GM12878 (cell line): ENCODE data around the gene THAP7. TPM values are rescaled to one million over a fixed set of nuclear protein-coding genes. Genes with fewer than 3 reads are reported as not detected.

Source experiments
- ATAC-seq: fragments of 200-7000 bp; cut with Tn5 transposase; 3 replicates; pipeline ENCODE4 v1.9.1; 2020; ENCODE audit warnings: mild to moderate bottlenecking, moderate library complexity
- BruUV-seq: library from RNA; stranded (reverse); fragments of 400-500 nt; replicated peaks from 2 replicates; lab custom pipeline; 2021; lab: Mats Ljungman, UMichigan
- CTCF ChIA-PET: fragments of 300-600 bp; sonication (Branson Sonifier 250); formaldehyde crosslinking; extraction: SDS; loops from one replicate; lab custom pipeline; 2021; ENCODE audit warnings: inconsistent platforms; lab: Yijun Ruan, JAX
- POLR2A ChIA-PET: fragments of 350-600 bp; formaldehyde crosslinking; extraction: SDS; loops from one replicate; lab custom pipeline; 2021; ENCODE audit warnings: inconsistent platforms; lab: Charles Lee
- RAD21 ChIA-PET: fragments of 300-600 bp; sonication (Branson Sonifier 250); formaldehyde crosslinking; loops from one replicate; lab custom pipeline; 2023; ENCODE audit warnings: antibody characterized with exemption; ENCODE audit not compliant: unreplicated experiment; lab: Charles Lee
- SMC1A ChIA-PET: fragments of 300-600 bp; sonication (Branson Sonifier 250); formaldehyde crosslinking; loops from one replicate; lab custom pipeline; 2023; ENCODE audit not compliant: unreplicated experiment, uncharacterized antibody; lab: Charles Lee
- DNase-seq: peaks from one replicate; pipeline ENCODE4 v3.0.0-alpha.2; 2011; ENCODE audit warnings: low read depth, low spot score
- FAIRE-seq: peaks from 3 replicates; lab custom pipeline; 2011; peaks lifted over from hg19 to GRCh38; lab: Jason Lieb, UNC
- H2AFZ ChIP-seq: 2 replicates; pipeline ENCODE4 v1.6.0; 2011; ENCODE audit warnings: low read depth, low read length, control low read depth; ENCODE audit not compliant: control insufficient read depth
- H3K27ac ChIP-seq: 2 replicates; pipeline ENCODE4 v1.5.1; 2011; ENCODE audit warnings: control low read depth; ENCODE audit not compliant: control insufficient read depth, insufficient read depth
- H3K27me3 ChIP-seq, 2 experiments: replicated peaks in 1 of 2; 2 replicates each; pipeline versions ENCODE4 v1.6.0 to v1.6.1; 2011; ENCODE audit warnings: low read length in 1 of 2; ENCODE audit not compliant: control insufficient read depth in 2 of 2, insufficient read depth in 2 of 2
- H3K36me3 ChIP-seq, 2 experiments: 2 replicates each; pipeline ENCODE4 v1.5.1; 2011; ENCODE audit warnings: low read length in 1 of 2; ENCODE audit not compliant: control insufficient read depth in 2 of 2, insufficient read depth in 2 of 2
- H3K4me1 ChIP-seq: 2 replicates; pipeline ENCODE4 v1.6.1; 2011; ENCODE audit warnings: mild to moderate bottlenecking, low read length, moderate library complexity, mixed read lengths; ENCODE audit not compliant: control insufficient read depth, insufficient read depth
- H3K4me2 ChIP-seq: 2 replicates; pipeline ENCODE4 v1.6.0; 2011; ENCODE audit warnings: control low read depth; ENCODE audit not compliant: control insufficient read depth, insufficient read depth
- H3K4me3 ChIP-seq: fragments of 200-600 bp; sonication (generic); 2 replicates; pipeline ENCODE4 v1.5.1; 2016
- H3K79me2 ChIP-seq: 2 replicates; pipeline ENCODE4 v1.6.0; 2011; ENCODE audit warnings: low read length; ENCODE audit not compliant: control insufficient read depth, insufficient read depth
- H3K9ac ChIP-seq: 2 replicates; pipeline ENCODE4 v1.8.0; 2011; ENCODE audit warnings: low read length, control low read depth, mixed read lengths; ENCODE audit not compliant: control insufficient read depth, insufficient read depth
- H3K9me3 ChIP-seq: replicated peaks from 3 replicates; pipeline ENCODE4 v1.5.1; 2011; ENCODE audit warnings: mild to moderate bottlenecking, low read length; ENCODE audit not compliant: control insufficient read depth, insufficient read depth
- H4K20me1 ChIP-seq: 2 replicates; pipeline ENCODE4 v1.6.0; 2011; ENCODE audit not compliant: control insufficient read depth, insufficient read depth
- BCL3 ChIP-seq: IDR thresholded peaks from 2 replicates; pipeline ENCODE4 v1.6.1; 2011; ENCODE audit warnings: borderline replicate concordance, low read depth, mild to moderate bottlenecking, moderate library complexity, low read length; ENCODE audit not compliant: insufficient read depth, poor library complexity, severe bottlenecking
- JUNB ChIP-seq: IDR thresholded peaks from 2 replicates; pipeline ENCODE4 v1.6.1; 2016; ENCODE audit warnings: antibody characterized with exemption, mild to moderate bottlenecking
- NRF1 ChIP-seq: conservative IDR thresholded peaks from 2 replicates; pipeline ENCODE4 v1.6.1; 2011; ENCODE audit warnings: mild to moderate bottlenecking, low read depth, low read length, improper control_type of control experiment
- PML ChIP-seq: IDR thresholded peaks from 2 replicates; pipeline ENCODE4 v1.6.1; 2012; ENCODE audit warnings: low read length, inconsistent platforms
- RAD21 ChIP-seq: IDR thresholded peaks from 2 replicates; pipeline ENCODE4 v1.6.1; 2011; ENCODE audit warnings: mild to moderate bottlenecking, low read depth, low read length, moderate library complexity; ENCODE audit not compliant: insufficient read depth
- RELA ChIP-seq: fragments of 450-650 bp; IDR thresholded peaks from 2 replicates; pipeline ENCODE4 v1.8.0; 2014; ENCODE audit warnings: borderline replicate concordance; ENCODE audit not compliant: partially characterized antibody
- WGBS: methylation state at CpG from one replicate; pipeline ENCODE4 v1.1.6; 2016; ENCODE audit warnings: low lambda C conversion rate; ENCODE audit not compliant: insufficient replicate concordance, insufficient coverage; ENCODE audit errors: missing lambda C conversion rate; 5-methylcytosine and 5-hydroxymethylcytosine counted together
- in situ Hi-C: fragments of 300-500 bp; cut with MboI; formaldehyde crosslinking; loops from 9 replicates; pipeline ENCODE4 v1.14.3; 2018; ENCODE audit warnings: mixed read lengths
- intact Hi-C: fragments of 100-400 bp; cut with micrococcal nuclease; formaldehyde crosslinking; loops from one replicate; pipeline ENCODE4 v1.14.2; 2022; ENCODE audit not compliant: unreplicated experiment
- polyA plus RNA-seq, 11 experiments: library from polyadenylated mRNA; depleted of rRNA in 4 of 11; unstranded in 6 of 11; stranded (reverse) in 5 of 11; fragments of >200 nt; fragmentation: Nextera tagmentation in 4 of 11; fragmentation: Illumina TruSeq in 1 of 11; extraction: Ambion mirVana in 4 of 11; extraction: Trizol in 1 of 11; gene quantifications; 1 replicate in 1 of 11; 2 replicates in 10 of 11; pipeline versions ENCODE4 v1.2.1 to v1.2.3, GENCODE V29; 2011 to 2016; ENCODE audit warnings: inconsistent platforms in 2 of 11, missing spikeins in 2 of 11, low read depth in 1 of 11
- total RNA-seq, 4 experiments: library from RNA; depleted of rRNA in 3 of 4; stranded (reverse); fragments of >200 nt in 3 of 4; fragmentation: Illumina TruSeq in 1 of 4; extraction: Trizol in 1 of 4; gene quantifications; 2 replicates each; pipeline versions ENCODE4 v1.2.1 to v1.2.3, GENCODE V29; 2013 to 2021
- TF ChIP-seq, protein P1 (sequence below): fragments of 450-650 bp; IDR thresholded peaks from 2 replicates; pipeline ENCODE4 v1.6.1; 2016; ENCODE audit warnings: mild to moderate bottlenecking

The THAP7 gene
- total and polyA plus RNA-seq, 10 of the 15 experiments (the other 5 are each of a cell fraction or from before 2014, with no cell fraction given) = 0.66 to 58.3 (median 26.3) TPM

DNA sequence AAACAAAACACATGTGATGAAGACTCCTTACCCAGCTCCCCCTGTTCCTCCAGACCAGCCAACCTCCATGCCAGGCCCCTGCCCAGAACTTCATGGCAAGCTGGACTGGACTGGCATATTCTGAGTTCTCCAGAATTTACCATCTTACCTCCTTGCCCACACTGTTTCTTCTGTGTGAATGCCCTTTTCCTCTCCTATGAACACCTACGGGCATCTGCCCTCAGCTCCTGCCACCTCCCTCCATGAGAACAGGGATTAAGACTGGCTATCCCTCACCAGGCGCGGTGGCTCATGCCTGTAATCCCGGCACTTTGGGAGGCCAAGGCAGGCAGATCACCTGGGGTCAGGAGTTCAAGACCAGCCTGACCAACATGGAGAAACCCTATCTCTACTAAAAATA lies 41.3 kb downstream of the THAP7 start (continued):
- TF ChIP-seq RELA = no peak
- no peak for TF ChIP-seq RAD21
- no peak for TF ChIP-seq JUNB
- TF ChIP-seq, protein P1, sequence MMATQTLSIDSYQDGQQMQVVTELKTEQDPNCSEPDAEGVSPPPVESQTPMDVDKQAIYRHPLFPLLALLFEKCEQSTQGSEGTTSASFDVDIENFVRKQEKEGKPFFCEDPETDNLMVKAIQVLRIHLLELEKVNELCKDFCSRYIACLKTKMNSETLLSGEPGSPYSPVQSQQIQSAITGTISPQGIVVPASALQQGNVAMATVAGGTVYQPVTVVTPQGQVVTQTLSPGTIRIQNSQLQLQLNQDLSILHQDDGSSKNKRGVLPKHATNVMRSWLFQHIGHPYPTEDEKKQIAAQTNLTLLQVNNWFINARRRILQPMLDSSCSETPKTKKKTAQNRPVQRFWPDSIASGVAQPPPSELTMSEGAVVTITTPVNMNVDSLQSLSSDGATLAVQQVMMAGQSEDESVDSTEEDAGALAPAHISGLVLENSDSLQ = no peak
- no peak for TF ChIP-seq PML

DNA sequence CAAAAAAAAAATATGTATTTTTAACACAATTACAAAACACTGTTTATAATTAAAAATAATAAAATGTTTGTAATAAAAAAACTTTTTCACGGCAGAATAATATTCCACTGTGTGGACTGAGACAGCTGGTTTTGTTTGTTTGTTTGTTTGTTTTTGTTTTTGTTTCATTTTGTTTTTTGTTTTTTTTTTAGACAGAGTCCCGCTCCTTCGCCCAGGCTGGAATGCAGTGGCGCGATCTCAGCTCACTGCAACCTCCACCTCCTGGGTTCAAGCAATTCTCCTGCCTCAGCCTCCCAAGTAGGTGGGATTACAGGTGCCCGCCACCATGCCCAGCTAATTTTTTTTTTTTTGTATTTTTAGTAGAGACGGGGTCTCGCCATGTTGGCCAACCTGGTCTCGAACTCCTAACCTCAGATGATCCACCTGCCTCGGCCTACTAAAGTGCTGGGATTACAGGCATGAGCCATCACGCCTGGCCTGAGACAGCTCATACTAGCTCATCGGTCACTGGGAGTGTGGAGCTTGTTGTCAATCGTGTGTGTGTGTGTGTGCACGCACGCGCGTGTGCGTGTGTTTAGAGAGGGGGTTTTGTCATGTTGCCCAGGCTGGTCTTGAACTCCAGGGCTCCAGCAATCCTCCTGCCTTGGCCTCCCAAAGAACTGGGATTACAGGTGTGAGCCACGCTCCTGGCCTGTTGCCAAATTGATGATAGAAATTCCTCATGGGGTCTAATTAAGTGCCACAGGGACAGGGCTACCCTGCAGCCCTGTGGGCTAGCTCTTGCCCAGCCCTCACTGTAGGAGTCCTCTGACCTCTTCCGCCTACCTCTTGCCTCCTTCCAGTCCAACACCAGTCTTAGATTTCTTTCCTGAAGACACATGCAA lies 42.1 kb downstream of the THAP7 start:
- FAIRE-seq (no peak), DNase-seq (no peak), ATAC-seq (no peak)
- ChIA-PET CTCF (interaction anchor here (0.9 to 2.2 kb wide), 6 partner anchors 8 to 150 kb away, joined by 3 to 9 read pairs (median 4); partner anchors contain the start of gene LZTR1), SMC1A (interaction anchor here (1.5 kb wide), 1 partner anchor 74 kb away, joined by 5 read pairs; no protein-coding TSS in a partner anchor), RAD21 (interaction anchor here (1.4 kb wide), 1 partner anchor 74 kb away, joined by 3 read pairs; no protein-coding TSS in a partner anchor), POLR2A (interaction anchor here (0.6 kb wide), 1 partner anchor 27 kb away, joined by 3 read pairs; no protein-coding TSS in a partner anchor)
- Histone ChIP-seq H3K79me2 (no peaks in the 10 kb centered on the region; the same call in 1 of the 2 replicates), H2AFZ (no peak overlapping the region), H3K4me1 (peaks cover 5% of the 10 kb centered on the region; the same call in 1 of the 2 replicates), H3K27ac (no peak overlapping the region), H4K20me1 (no peaks in the 10 kb centered on the region; the same call in 1 of the 2 replicates), H3K4me2 (no peak overlapping the region), H3K9me3 (no peaks in the 10 kb centered on the region), H3K9ac (no peak overlapping the region), H3K4me3 (no peak overlapping the region), H3K27me3 (peaks cover 0 to 2% of the 10 kb centered on the region in 2 experiments; a peak in 2 of 4 replicates), H3K36me3 (no peaks in the 10 kb centered on the region)
- in situ Hi-C loops (no loop called here), intact Hi-C loops (no loop called here)
- no TSS peak for BruUV-seq
- 85% methylated on average over 20 of the region's 20 CpGs for WGBS
- TF ChIP-seq NRF1 (no peak), BCL3 (peak; percentile 35)
